NT2/D1 (cell line): ENCODE results near the gene DACH2.

Source experiments
- SUZ12 ChIP-seq: IDR thresholded peaks from 2 replicates; pipeline ENCODE4 v1.6.1; 2011; ENCODE audit not compliant: insufficient read length, insufficient read depth; ENCODE audit errors: extremely low read depth
- YY1 ChIP-seq: IDR thresholded peaks from 2 replicates; pipeline ENCODE4 v1.6.1; 2011; ENCODE audit not compliant: insufficient read length, insufficient read depth

DNA sequence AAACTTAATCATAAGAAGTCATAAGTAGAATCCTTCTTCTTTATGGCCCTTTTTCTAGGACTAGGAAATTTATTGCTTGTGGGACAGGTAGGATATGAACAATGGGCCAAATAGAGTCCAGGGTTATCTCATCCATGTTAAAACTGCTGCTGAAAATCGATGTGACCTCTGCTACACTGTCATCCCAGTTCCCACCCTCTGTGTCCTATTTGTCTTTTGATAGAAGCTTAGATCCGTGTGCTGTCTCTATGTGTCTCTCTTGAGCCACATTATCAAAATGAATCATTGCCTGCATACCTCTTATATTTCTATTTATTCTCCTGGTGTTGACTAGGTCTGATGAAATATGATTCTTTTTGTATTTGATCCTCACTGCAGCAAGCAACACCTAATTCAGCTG is 661.4 kb downstream of the DACH2 start:
- TF ChIP-seq SUZ12: no peak
- TF ChIP-seq YY1: no peak
